HepG2 (cell line): ENCODE results near the gene ATP1B2. TPM values are rescaled to one million over a fixed set of nuclear protein-coding genes. Genes with fewer than 3 reads are reported as not detected.
A peak's percentile ranks its signal among the peaks of the same experiment; 100 is the strongest.

Experiments
- ATF1 ChIP-seq: IDR thresholded peaks from 2 replicates; pipeline ENCODE4 v1.6.1; 2016; ENCODE audit warnings: mild to moderate bottlenecking, control low read depth
- ATF4 ChIP-seq, 2 experiments: fragments of 450-650 bp in 1 of 2; sonication (generic) in 1 of 2; formaldehyde crosslinking; IDR thresholded peaks; 2 replicates each; pipeline versions ENCODE4 v1.5.0 to v1.8.0; 2020 to 2022; ENCODE audit warnings: mild to moderate bottlenecking in 1 of 2, missing genetic modification reagents in 1 of 2
- CHD2 ChIP-seq: IDR thresholded peaks from 2 replicates; pipeline ENCODE4 v1.6.1; 2011; ENCODE audit warnings: low read depth, low read length, improper control_type of control experiment
- EED ChIP-seq: sonication (generic); formaldehyde crosslinking; IDR thresholded peaks from 2 replicates; pipeline ENCODE4 v1.5.0; 2020; ENCODE audit warnings: mild to moderate bottlenecking, missing genetic modification reagents
- EP300 ChIP-seq, 3 experiments: sonication (generic) in 1 of 3; formaldehyde crosslinking in 1 of 3; IDR thresholded peaks; 2 replicates each; pipeline versions ENCODE4 v1.5.1 to v1.6.1; 2011 to 2020; ENCODE audit warnings: low read depth in 2 of 3, low read length in 2 of 3, borderline replicate concordance in 1 of 3, improper control_type of control experiment in 1 of 3, mild to moderate bottlenecking in 1 of 3, missing genetic modification reagents in 1 of 3, moderate library complexity in 1 of 3
- FOXO1 ChIP-seq: sonication (generic); formaldehyde crosslinking; IDR thresholded peaks from 2 replicates; pipeline ENCODE4 v1.4.0; 2020; ENCODE audit warnings: missing genetic modification reagents
- HCFC1 ChIP-seq: fragments of 150-350 bp; IDR thresholded peaks from 2 replicates; pipeline ENCODE4 v1.6.1; 2014; ENCODE audit warnings: low read depth, low read length
- HDAC2 ChIP-seq: sonication (generic); formaldehyde crosslinking; IDR thresholded peaks from 2 replicates; pipeline ENCODE4 v1.4.0; 2020; ENCODE audit warnings: missing genetic modification reagents
- HNRNPH1 ChIP-seq: fragments of 200-400 bp; formaldehyde crosslinking; optimal IDR thresholded peaks from 2 replicates; pipeline ENCODE3; 2017; ENCODE audit warnings: mild to moderate bottlenecking, low read depth, low read length
- HOXD1 ChIP-seq: sonication (generic); formaldehyde crosslinking; IDR thresholded peaks from 2 replicates; pipeline ENCODE4 v1.5.0; 2020; ENCODE audit warnings: missing genetic modification reagents
- KMT2A ChIP-seq: sonication (generic); formaldehyde crosslinking; IDR thresholded peaks from 2 replicates; pipeline ENCODE4 v1.4.0; 2020; ENCODE audit warnings: missing genetic modification reagents
- MEF2D ChIP-seq: sonication (generic); formaldehyde crosslinking; IDR thresholded peaks from 2 replicates; pipeline ENCODE4 v1.5.1; 2020; ENCODE audit warnings: mild to moderate bottlenecking, missing genetic modification reagents
- POLR2AphosphoS5 ChIP-seq: IDR thresholded peaks from 2 replicates; pipeline ENCODE4 v1.6.1; 2012; ENCODE audit warnings: low read depth, low read length
- RFXANK ChIP-seq: IDR thresholded peaks from 2 replicates; pipeline ENCODE4 v1.6.1; 2016
- SAP130 ChIP-seq: IDR thresholded peaks from 2 replicates; pipeline ENCODE4 v1.6.1; 2016; ENCODE audit warnings: low read depth
- SATB2 ChIP-seq: sonication (generic); formaldehyde crosslinking; IDR thresholded peaks from 2 replicates; pipeline ENCODE4 v1.5.0; 2020; ENCODE audit warnings: missing genetic modification reagents
- ZFP1 ChIP-seq: IDR thresholded peaks from 2 replicates; pipeline ENCODE4 v1.6.1; 2016
- ZNF225 ChIP-seq: sonication (generic); formaldehyde crosslinking; IDR thresholded peaks from 2 replicates; pipeline ENCODE4 v1.4.0; 2020; ENCODE audit warnings: mild to moderate bottlenecking, missing genetic modification reagents
- ZNF253 ChIP-seq: sonication (generic); formaldehyde crosslinking; IDR thresholded peaks from 2 replicates; pipeline ENCODE4 v1.8.0; 2022; ENCODE audit warnings: mild to moderate bottlenecking, missing genetic modification reagents, borderline replicate concordance
- ZNF407 ChIP-seq: sonication (generic); formaldehyde crosslinking; IDR thresholded peaks from one replicate; pipeline ENCODE4 v1.5.1; 2020; ENCODE audit warnings: mild to moderate bottlenecking, missing genetic modification reagents; ENCODE audit errors: not compliant biosample characterization
- ZNF564 ChIP-seq: sonication (generic); formaldehyde crosslinking; IDR thresholded peaks from 2 replicates; pipeline ENCODE4 v1.8.1; 2023; ENCODE audit warnings: mild to moderate bottlenecking, missing genetic modification reagents
- ZNF576 ChIP-seq: sonication (generic); formaldehyde crosslinking; IDR thresholded peaks from 2 replicates; pipeline ENCODE4 v1.4.0; 2020; ENCODE audit warnings: mild to moderate bottlenecking, missing genetic modification reagents
- ZNF605 ChIP-seq: sonication (generic); formaldehyde crosslinking; IDR thresholded peaks from 2 replicates; pipeline ENCODE4 v1.8.0; 2022; ENCODE audit warnings: mild to moderate bottlenecking, missing genetic modification reagents
- ZNF652 ChIP-seq: IDR thresholded peaks from 2 replicates; pipeline ENCODE4 v1.6.1; 2016; ENCODE audit warnings: low read depth, borderline replicate concordance
- polyA plus RNA-seq, 8 experiments: library from polyadenylated mRNA; depleted of rRNA in 3 of 8; stranded (reverse) in 7 of 8; unstranded in 1 of 8; fragments of >200 nt; fragmentation: Illumina TruSeq in 4 of 8; extraction: Trizol in 4 of 8; gene quantifications; 2 replicates each; pipeline versions ENCODE4 v1.2.1 to v1.2.3, GENCODE V29; 2011 to 2016; ENCODE audit warnings: low read depth in 4 of 8, missing spikeins in 1 of 8, mixed read lengths in 1 of 8; ENCODE audit not compliant: insufficient read depth in 1 of 8
- total RNA-seq, 5 experiments: library from RNA; depleted of rRNA; stranded (reverse); fragments of >200 nt; fragmentation: Illumina TruSeq; extraction: Trizol; gene quantifications; 2 replicates each; pipeline ENCODE4 v1.2.3, GENCODE V29; 2016; ENCODE audit warnings: low read depth in 1 of 5

The ATP1B2 gene
- total and polyA plus RNA-seq, 2 of the 13 experiments (the other 11 are each of a cell fraction or from before 2014, with no cell fraction given): not detected

- no peak for TF ChIP-seq ZNF407
- TF ChIP-seq SATB2 (CRISPR knock-in tag): no peak
- TF ChIP-seq HCFC1: no peak
- no peak for TF ChIP-seq EED (CRISPR knock-in tag)
- no peak for TF ChIP-seq RFXANK
- no peak for TF ChIP-seq ATF4 (CRISPR knock-in tag; IDR thresholded peaks at IDR 0.05)
- 0 out of 2 replicates have a peak, but pooled peaks have one; percentile 29 for TF ChIP-seq ZNF225 (CRISPR knock-in tag)
- TF ChIP-seq FOXO1 (CRISPR knock-in tag): no peak
- TF ChIP-seq ZNF605 (CRISPR knock-in tag): 0 out of 2 replicates have a peak, but pooled peaks have one; percentile 15
- TF ChIP-seq HOXD1 (CRISPR knock-in tag): no peak
- no peak for TF ChIP-seq HNRNPH1
- no peak for TF ChIP-seq CHD2
- TF ChIP-seq ZNF652: no peak
- TF ChIP-seq EP300 (IDR thresholded peaks at IDR 0.05; ENCODE audit: low read depth in 2 of 2, low read length in 2 of 2): no peak
- no peak for TF ChIP-seq EP300 (CRISPR knock-in tag; IDR thresholded peaks at IDR 0.05; ENCODE audit: borderline replicate concordance)
- TF ChIP-seq ZNF564 (CRISPR knock-in tag): no peak
- no peak; the same call in 1 of the 2 replicates for TF ChIP-seq SAP130 (CRISPR knock-in tag)
- TF ChIP-seq ATF1 (CRISPR knock-in tag): no peak
- no peak for TF ChIP-seq ZNF576 (CRISPR knock-in tag)
- no peak for TF ChIP-seq ZFP1 (CRISPR knock-in tag)
- TF ChIP-seq KMT2A: no peak
- TF ChIP-seq MEF2D (CRISPR knock-in tag): no peak
- no peak for TF ChIP-seq ZNF253 (CRISPR knock-in tag)
- no peak for TF ChIP-seq POLR2AphosphoS5
- TF ChIP-seq HDAC2 (CRISPR knock-in tag): 0 out of 2 replicates have a peak, but pooled peaks have one; percentile 31
Measured at GRCh38 chr17:7613769-7614424, 36.8 kb upstream of the ATP1B2 start (continued).
